ENCODE results near the gene PLXNB3.

PLXNB3 gene

GRCh38 chrX:153825042-153825441, 61.0 kb downstream of the PLXNB3 start:
- Histone ChIP-seq H3K4me3 (ENCODE audit: low read depth, low read length) (no peak overlapping the region), H3K9me3 (ENCODE audit: control insufficient read depth, insufficient read depth, low read length) (peaks cover 33% of the 10 kb centered on the region), H3K9ac (ENCODE audit: low read depth, low read length) (no peak overlapping the region), H3K27me3 (ENCODE audit: control insufficient read depth, insufficient read depth, low read length) (no peaks in the 10 kb centered on the region), H3K27ac (ENCODE audit: low read depth, low read length) (no peak overlapping the region), H3K36me3 (ENCODE audit: control insufficient read depth, insufficient read depth, low read length) (no peaks in the 10 kb centered on the region), H3K4me1 (ENCODE audit: control insufficient read depth, insufficient read depth, low read length) (peaks cover 26% of the 10 kb centered on the region)
